HG02642 (cell line): Measurements from ENCODE around the gene MAGI1.

ENCODE experiments used
- ATAC-seq: cut with Tn5 transposase; IDR thresholded peaks from one replicate; pipeline ENCODE4 v1.9.1; 2021; ENCODE audit warnings: mild to moderate bottlenecking; ENCODE audit not compliant: unreplicated experiment, poor library complexity

The MAGI1 gene

DNA sequence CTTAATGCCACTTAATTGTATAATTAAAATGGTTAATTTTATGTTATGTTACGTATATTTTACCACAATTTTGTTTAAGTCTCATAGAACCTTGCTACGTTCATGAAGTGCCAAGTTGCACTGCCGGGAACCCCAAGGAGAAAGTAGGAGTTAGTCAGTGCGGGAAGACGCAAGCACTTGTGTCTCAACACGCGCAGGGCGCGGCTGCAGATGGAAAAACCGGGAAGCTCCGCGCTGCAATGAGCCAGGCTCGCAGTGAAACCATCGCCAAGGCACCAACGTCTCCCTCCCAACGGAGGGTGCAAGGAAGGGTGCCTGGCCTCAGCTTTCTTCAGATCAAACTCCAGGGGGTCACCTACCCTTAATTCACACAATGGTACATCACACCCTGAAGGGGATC is 21.6 kb downstream of the MAGI1 start:
- no peak for ATAC-seq

DNA sequence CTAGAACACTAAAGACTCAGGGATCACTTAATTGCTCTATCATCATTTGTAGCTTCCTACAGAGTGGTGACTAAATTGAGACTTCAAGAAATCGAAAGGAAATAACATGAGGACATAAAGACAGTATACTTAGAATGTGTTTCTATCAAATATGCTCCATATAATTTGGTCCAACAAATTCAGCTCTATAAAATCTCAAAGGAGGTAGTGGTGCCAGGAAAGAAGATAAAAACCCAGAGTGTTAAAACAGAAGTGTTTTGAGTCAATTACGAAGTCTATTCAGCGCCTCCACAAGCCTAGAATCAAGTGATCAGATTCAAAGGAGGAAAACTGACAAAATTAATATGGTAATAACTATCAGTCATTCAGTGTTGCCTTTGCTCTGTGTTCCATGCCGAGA is 22.9 kb downstream of the MAGI1 start:
- ATAC-seq: no peak

- ATAC-seq: no peak
Observed at GRCh38 chr3:66014651-66015050, 24.1 kb downstream of the MAGI1 start.

GRCh38 chr3:66014056-66014455 is 24.7 kb downstream of the MAGI1 start:
- no peak for ATAC-seq

- no peak for ATAC-seq
Observed at GRCh38 chr3:66012711-66013110, 26.0 kb downstream of the MAGI1 start.

DNA sequence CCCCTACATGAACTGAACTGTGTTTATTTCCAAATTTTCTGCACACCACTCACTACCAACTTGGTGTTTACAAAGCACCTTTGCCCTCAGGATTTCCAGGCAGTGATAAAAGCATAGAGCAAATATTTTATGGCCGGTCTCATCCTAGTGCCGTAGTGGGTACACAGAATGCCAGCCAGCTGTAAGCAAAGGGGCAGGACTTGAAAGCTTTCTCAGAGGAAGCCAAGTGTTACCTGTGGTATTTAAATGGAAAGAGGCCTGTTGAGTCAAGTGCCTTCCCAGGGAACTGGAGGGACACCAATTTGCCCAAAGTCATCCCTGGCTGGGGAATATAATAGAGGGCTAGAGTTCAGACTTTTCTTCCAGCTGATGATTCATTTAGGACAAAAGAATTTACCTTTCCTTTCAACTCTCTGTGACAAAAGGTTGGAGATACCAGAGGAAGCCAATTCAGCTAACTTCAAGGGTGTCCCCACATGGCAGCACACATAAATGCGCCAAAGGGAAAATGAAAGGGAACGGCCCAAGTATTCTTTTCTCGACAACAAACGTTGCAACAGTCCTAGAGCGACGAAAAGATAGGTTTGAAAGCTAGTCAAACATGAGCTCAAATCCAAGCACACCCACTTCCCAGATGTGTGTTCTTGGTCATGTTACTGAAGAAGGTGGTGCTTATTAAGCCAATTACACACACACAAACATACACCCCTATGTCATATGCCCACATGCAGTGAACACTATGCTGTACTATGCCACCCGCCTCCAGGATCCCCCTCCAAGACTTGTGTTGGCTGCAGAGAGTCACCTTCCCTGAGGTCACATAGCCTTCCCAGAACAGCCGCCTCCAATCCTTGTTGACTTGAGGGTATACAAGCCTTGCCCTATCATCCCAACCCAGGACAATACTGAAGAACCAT is 27.7 kb downstream of the MAGI1 start:
- no peak for ATAC-seq

- ATAC-seq: no peak
Observed at GRCh38 chr3:66010348-66010738, 28.4 kb downstream of the MAGI1 start.

- no peak for ATAC-seq
Observed at GRCh38 chr3:66004244-66004643, 34.5 kb downstream of the MAGI1 start.

- no peak for ATAC-seq
Observed at GRCh38 chr3:66001626-66002025, 37.1 kb downstream of the MAGI1 start.

GRCh38 chr3:66000506-66000905 is 38.2 kb downstream of the MAGI1 start:
- ATAC-seq: no peak

DNA sequence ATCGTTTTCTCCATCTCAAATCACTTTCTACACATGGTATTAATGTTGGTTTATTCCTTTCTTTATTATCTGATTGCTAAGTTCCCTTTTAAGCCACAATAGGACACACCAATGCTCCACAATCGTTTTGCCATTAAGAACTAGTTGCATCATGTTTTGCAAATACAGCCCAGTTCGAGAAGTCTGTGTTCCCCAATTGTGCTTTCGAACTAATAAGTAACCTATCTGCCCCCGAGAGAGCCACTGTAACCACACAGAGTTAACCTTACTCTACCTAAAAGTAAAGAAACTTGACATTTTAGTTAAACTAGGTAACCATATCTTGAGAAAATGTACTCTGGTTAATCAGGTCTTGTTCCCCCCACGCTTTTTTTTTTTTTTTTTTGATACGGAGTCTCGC is 39.1 kb downstream of the MAGI1 start:
- no peak for ATAC-seq

GRCh38 chr3:65996589-65996988 is 42.1 kb downstream of the MAGI1 start:
- ATAC-seq: no peak

DNA sequence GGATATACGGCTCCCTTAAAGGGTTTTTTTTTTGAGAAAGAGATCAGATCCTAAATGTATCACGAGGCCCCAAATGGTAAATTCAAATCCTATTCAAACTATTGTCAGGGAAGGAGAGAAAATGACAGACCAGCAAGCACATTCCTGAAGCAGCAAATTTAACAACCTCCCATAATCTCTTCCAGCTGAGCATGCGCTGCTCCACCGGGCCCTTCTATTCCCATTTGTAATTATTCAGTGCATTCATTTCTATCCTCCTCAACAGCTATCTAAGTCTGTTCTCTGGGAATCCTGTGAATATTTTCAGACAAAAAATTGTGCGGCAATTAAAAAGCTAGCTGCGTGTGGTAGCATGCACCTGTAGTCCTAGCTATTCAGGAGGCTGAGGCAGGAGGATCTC is 43.2 kb downstream of the MAGI1 start:
- no peak for ATAC-seq

- no peak for ATAC-seq
Observed at GRCh38 chr3:65995030-65995429, 43.7 kb downstream of the MAGI1 start.

- ATAC-seq: no peak
Observed at GRCh38 chr3:65993134-65993900, 45.4 kb downstream of the MAGI1 start.

DNA sequence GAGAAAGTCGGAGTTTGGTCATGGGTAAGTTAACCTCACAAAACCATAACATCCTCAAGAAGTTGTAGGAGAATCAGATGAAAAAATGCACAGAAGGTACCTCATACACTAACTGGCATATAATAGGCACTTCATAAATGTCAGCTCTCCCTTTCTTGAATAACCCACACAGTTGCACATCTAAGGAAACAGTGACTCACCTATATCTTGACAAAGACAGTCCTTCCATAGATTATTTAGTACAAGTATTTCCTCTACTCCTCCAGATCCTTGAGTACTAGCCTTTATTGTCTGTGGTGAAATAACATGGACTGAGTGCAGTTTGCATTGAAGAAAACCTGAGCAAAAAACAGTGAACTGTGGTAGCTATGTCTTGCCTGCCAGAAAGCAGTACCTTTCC is 46.6 kb downstream of the MAGI1 start:
- no peak for ATAC-seq

DNA sequence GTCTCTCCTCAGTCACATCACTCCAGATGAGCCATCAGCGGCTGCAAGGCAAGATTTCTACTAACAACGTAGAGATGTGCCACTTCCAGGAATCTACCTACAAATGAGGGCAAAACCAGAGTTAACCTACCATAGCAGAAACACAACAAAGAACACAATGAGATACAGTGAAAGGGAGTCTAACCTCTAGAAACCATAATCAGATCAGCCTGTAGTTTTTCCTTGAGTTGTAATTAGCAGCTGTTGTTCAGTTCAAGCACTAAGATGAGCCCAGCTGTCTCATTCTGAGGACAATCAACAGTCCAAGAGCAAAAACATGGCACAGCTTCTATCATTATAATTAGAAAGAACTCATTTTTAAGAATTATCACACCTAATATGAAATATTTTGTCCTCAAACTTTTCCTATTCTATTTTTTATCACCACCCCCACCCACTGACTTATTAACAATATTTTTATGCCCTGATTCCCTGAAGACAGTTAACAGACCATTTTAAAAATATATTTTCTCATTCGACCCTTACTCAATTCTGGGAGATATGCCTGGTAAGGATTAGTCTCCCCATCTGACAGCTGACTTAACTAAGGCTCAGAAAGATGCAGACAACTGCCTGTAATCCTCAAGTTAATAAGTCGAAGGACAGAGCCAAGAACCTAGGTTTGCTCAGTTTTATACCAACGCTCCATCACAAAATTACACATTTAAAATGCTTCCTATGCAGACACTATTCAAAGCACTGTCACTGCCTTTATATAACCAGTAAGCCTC is 50.1 kb downstream of the MAGI1 start:
- ATAC-seq: no peak

GRCh38 chr3:65986285-65986684 is 52.4 kb downstream of the MAGI1 start:
- ATAC-seq: no peak

DNA sequence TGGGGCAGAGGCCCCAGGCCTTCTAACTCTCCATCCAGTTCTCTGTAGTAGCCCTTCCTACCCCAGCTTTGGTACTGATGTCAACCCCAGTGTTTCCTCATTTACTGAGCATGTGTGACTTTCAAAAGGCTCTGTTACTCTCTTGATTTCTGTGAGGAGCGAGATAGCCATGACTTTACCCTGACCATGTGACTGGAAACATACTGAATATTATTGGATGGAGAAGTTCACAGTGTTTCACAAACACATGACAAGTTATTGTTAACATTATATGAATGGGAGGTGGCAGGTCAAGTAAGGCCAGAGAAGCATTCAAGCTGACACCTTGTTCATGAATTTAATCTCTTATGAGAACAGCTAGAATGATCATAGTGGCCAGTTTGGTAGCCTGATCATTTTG is 53.7 kb downstream of the MAGI1 start:
- no peak for ATAC-seq

GRCh38 chr3:65983100-65983499 is 55.6 kb downstream of the MAGI1 start:
- no peak for ATAC-seq

- ATAC-seq: no peak
Observed at GRCh38 chr3:65979731-65980130, 59.0 kb downstream of the MAGI1 start.
